ENCODE measurements around the gene PHF13.

The PHF13 gene

GRCh38 chr1:6602669-6603237 is 10.8 kb upstream of the PHF13 start, which contains the start of gene KLHL21:
Gene KLHL21, minus strand, starts transcription at chr1:6602869. Its CDS starts 52 bp downstream, at chr1:6602817.
- no peaks in the 10 kb centered on the region; the same call in 1 of the 2 replicates for H3K4me1 ChIP-seq
- no peaks in the 10 kb centered on the region for H3K9me3 ChIP-seq
- H3K36me3 ChIP-seq = peaks cover 5% of the 10 kb centered on the region
- DNase-seq = peak; percentile 89
- no peak for TF ChIP-seq CTCF (IDR thresholded peaks at IDR 0.05; ENCODE audit: low read depth, low read length)
- H3K4me3 ChIP-seq (ENCODE audit: low read depth, low read length) = peak within 1 kb of the TSS; percentile 81
- no peaks in the 10 kb centered on the region for H3K27me3 ChIP-seq

GRCh38 chr1:6603238-6603914 is 10.2 kb upstream of the PHF13 start:
- Histone ChIP-seq H3K4me1 (no peaks in the 10 kb centered on the region; the same call in 1 of the 2 replicates), H3K4me3 (ENCODE audit: low read depth, low read length) (peak overlapping the region; percentile 62), H3K9me3 (no peaks in the 10 kb centered on the region), H3K27me3 (no peaks in the 10 kb centered on the region), H3K36me3 (peaks cover 3% of the 10 kb centered on the region; the same call in 1 of the 2 replicates)
- peak; percentile 37 for DNase-seq
- no peak for TF ChIP-seq CTCF (IDR thresholded peaks at IDR 0.05; ENCODE audit: low read depth, low read length)

GRCh38 chr1:6603915-6604558 is 9.5 kb upstream of the PHF13 start:
- no peak for DNase-seq
- peak overlapping the region; percentile 62; the same call in 1 of the 2 replicates for H3K4me3 ChIP-seq (ENCODE audit: low read depth, low read length)
- no peaks in the 10 kb centered on the region; the same call in 1 of the 2 replicates for H3K4me1 ChIP-seq
- H3K9me3 ChIP-seq = no peaks in the 10 kb centered on the region
- H3K36me3 ChIP-seq = peaks cover under 1% of the 10 kb centered on the region; the same call in 1 of the 2 replicates
- H3K27me3 ChIP-seq = no peaks in the 10 kb centered on the region
- TF ChIP-seq CTCF (IDR thresholded peaks at IDR 0.05; ENCODE audit: low read depth, low read length) = no peak

GRCh38 chr1:6612641-6613360 is 730 bp upstream of the PHF13 start:
- H3K9me3 ChIP-seq = no peaks in the 10 kb centered on the region
- H3K4me3 ChIP-seq (ENCODE audit: low read depth, low read length) = peak overlapping the region; percentile 66
- DNase-seq = no peak
- no peak for TF ChIP-seq CTCF (IDR thresholded peaks at IDR 0.05; ENCODE audit: low read depth, low read length)
- H3K36me3 ChIP-seq = no peaks in the 10 kb centered on the region
- no peaks in the 10 kb centered on the region for H3K4me1 ChIP-seq
- no peaks in the 10 kb centered on the region for H3K27me3 ChIP-seq

- H3K9me3 ChIP-seq = no peaks in the 10 kb centered on the region
- DNase-seq = peak; percentile 35
- H3K36me3 ChIP-seq = no peaks in the 10 kb centered on the region
- H3K4me1 ChIP-seq = no peaks in the 10 kb centered on the region
- no peaks in the 10 kb centered on the region for H3K27me3 ChIP-seq
- peak overlapping the region; percentile 53 for H3K4me3 ChIP-seq (ENCODE audit: low read depth, low read length)
- TF ChIP-seq CTCF (IDR thresholded peaks at IDR 0.05; ENCODE audit: low read depth, low read length) = no peak
These were observed 743 bp downstream of the PHF13 start for GRCh38 chr1:6614019-6614928.
